GM21529 (cell line): ENCODE results near the gene SND1.

ENCODE experiments used
- ATAC-seq: cut with Tn5 transposase; IDR thresholded peaks from one replicate; pipeline ENCODE4 v1.9.1; 2021; ENCODE audit not compliant: unreplicated experiment

SND1 gene

DNA sequence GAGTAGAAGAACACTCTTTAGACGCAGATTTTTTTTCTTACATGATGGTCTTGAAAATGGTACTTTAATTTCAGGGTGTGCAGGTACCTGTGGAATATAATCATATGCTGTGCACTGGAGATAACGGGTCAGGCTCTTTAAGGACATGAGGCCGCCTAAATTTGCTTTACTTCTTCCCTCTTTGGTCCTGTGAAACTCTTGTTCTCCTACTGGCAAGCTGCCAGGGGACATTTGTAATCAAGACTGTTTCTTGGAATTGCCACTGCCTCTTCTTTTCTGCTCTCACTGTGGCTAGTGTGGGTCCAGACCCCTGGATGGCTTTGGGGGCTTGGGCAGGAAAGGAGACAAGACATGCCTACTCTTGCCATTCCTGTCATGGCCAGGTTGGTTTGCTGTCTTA is 146.0 kb downstream of the SND1 start:
- no peak for ATAC-seq

DNA sequence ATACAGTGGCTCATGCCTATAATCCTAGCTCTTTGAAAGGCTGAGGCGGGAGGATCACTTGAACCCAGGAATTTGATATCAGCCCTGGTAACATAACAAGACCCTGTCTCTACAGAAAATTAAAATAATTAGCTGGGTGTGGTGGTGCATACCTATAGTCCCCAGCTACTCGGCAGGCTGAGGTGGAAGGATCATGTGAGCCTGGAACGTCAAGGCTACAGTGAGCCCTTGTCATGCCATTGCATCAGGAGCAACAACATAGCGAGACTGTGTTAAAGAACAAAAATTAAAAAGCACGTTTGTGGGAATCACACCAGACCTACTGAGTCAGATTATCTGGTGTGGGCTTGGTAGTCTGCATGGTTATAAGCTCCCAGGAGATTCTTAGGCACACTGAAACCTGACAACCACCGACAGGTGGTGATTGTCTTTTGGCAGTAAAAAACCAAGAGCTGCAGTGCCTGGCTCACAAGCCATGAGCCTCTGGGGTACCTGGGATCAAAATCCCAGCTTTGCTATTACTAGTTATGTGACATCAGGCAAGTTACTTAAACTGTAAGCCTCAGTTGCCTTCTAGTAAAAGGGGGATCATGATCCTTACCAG is 146.9 kb downstream of the SND1 start:
- ATAC-seq = no peak

DNA sequence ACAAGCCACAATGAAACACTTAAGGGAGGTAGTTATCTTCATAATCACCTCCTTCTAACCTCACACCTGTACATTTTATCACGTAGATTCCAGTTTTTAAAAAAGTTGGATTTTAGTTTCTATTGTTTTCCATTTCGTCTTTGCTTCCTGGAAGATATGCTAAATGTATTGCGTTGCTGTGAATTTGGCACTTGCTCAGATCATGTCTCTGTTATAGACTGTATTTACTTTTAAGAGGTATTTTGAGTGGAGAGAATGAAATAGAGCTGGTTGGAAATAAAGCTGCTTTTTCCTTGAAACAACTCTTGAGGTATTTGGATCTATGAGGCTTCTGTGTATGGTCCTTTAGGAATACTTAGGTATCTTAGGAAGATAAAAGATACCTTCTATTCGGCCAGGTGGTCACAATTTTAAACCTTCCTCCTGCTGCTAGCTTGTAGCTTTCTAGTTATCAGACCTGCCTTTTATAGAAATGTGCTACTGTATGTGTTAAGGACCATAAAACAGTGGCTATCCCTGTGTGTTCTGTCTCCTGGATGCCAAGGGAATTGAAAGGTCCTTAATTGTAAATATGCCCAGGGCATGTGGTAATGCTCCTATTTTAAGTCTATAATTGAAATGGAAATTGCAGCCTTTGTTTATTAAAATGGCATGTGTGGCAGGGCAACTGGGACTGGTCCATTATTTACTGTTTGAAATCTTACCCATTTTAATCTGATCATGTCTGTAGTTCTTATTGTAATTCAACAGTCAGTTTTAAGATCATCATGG is 147.7 kb downstream of the SND1 start:
- no peak for ATAC-seq

DNA sequence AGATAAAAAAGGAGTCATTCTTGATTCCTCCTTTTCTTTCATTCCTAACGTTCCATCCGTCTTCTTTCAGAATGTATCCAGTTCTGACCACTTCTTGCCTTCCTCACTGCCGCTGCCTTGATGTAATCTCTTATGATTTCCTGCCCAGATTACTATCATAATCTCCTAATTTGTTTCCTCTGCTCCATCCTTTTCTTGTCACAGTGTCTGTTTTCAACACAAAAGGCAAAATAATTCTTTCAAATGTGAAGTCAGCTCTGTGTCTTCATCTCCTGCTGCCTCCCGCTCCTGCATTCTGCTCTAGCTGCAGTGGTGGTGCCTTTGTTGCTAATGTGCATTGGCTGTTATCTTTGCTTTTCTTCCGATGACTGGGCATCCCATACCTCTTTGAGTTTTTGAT is 150.9 kb downstream of the SND1 start:
- no peak for ATAC-seq

DNA sequence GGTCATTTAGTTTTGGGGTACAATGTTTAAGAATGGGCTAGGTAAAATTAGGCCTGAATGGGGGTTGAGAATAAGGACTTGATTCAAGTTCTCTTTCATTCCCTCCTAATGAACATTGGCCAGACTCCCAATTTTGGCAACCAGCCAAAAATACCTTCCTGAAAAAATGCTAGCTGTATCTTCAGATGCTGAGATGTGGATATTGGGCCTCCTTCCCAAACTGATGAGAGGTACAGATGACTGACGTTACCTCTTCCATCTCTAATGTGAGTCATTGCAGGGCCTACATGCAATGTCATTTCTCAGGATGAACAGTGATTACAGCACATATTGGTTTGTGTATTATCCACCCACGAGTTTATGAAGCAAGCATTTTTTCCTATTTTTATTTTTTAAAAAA is 151.6 kb downstream of the SND1 start:
- ATAC-seq = no peak

DNA sequence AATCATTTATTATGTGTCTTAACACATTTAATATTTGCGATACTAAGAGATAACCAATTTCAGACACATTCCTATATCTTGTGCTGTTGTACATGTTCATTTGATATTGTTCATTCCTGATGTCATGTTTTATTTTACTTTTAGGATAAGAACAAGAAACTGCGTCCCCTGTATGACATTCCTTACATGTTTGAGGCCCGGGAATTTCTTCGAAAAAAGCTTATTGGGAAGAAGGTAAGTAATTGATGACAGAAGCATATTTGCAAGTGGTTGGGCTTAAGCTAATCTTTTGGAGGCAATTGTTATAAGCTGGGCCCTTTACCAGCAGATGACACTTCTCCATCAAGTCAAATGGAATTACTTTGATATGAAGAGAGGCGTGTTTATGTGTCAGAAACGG is 155.3 kb downstream of the SND1 start:
- no peak for ATAC-seq

DNA sequence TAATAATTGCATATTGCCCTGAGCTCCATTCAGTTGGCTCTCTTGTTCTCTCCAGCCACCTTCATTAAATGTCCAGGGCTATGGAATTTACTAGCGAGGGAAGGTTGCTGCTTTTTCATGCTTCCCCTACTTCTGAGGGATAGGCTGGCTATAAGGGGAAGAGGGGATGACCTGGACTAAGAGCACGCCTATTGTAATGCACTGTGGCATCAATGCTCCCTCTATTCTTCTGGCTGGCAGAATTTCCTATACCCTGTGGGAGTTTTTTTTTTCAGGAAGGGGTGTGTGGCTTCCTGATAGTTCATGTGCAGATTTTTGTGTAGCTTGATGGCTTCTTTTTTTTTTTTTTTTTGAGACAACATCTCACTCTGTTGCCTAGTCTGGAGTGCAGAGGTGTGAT is 155.8 kb downstream of the SND1 start:
- no peak for ATAC-seq

DNA sequence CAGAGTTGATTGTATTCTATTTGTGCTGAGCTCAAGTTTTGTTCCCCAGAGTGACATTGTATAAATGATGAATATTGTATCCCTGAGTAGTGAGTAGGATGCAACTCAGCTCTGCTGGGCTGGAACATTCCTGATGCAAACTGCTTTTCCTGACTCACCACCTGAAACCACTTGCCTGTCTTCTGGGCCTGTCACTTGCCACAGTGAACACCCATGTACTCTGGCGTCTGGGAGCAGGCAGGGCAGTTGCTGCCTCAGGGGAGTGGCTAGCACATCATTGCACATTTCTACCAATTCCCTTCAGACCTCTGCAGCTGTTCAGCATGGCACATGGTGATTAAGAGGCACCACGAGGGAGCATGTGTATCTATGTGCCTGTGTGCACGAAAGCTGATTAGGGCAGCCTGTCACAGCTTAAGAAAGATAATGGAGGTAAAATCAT is 157.3 kb downstream of the SND1 start:
- ATAC-seq = no peak

DNA sequence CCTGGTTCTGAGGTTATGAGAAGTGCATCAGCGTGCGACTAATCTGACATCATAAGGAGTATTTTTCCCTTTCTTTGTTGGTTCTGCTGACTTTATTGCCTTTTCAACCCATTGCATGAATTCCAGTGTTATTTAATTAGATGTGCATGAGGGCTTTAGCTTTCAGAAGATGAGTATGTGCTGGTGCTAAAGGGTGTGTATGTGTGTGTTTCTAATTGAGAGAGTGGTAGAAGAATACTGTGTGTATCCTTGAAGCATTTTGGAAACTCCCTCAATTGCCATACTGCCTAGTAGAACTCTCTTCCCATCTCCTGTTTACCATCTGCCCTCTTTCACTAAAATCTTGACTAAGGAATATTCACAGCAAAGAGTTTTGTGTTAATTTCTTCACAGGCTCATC is 158.1 kb downstream of the SND1 start:
- ATAC-seq = no peak

DNA sequence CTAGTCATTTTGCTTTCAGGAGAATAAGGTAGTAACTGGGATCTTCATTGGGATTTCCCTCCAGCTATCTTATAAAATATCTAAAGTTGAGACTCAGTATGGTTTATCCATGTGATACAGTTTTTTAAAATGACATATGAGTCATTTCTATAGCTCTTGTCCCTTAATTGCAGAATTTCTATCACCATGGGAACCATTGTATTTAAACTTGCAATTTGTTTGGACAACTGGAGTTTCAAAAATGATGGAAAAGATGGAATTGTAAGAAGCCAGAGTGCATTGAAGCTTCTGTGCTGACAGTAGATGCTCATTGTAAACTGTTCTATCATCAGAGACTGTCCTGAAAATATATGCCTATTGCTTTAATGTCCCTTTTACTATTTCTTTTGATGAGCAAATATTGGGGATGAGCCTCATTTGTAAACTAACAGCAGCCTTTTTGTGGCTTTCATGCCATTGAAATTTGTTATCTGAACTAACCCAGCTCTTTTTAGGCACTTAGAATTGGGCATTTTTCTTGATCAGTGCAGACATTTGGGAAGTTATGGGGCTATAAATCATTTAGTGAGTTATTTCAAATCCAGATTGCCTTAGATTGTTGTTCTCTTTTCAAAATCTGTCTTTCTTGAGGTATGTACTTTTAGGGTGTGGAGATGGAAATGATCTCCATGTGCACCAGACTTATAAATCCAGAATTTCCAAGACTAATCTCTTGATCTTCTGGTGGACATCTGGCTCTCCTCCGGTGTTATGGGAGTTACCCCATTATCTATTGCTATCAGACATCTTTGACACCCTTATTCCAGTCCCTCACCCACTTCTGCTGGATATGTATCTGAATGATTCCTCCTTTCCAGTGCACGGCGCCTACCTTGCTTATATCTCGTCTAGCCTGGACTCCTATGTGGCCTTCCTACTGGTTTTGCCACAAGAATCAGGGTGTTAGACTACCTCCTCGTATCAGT is 159.0 kb downstream of the SND1 start:
- ATAC-seq = no peak

DNA sequence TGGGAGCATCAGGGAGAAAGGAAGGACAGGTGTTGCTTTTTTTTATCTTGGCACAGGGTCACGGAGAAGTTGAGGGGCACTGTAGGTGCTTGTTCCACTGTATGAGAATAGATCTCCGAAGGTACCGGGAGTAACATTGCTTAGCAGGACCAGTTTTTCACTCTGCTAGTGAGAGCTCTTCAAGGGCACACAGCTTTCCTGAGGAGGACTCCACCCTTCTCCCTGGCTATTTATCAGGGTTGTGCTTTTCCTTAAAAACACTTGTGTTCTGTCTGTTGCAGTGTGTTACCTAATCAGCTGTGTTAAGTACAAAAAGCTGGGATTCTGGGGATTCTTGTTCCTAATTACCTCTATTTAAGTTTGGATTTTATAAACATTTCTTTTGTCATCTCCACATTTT is 160.5 kb downstream of the SND1 start:
- no peak for ATAC-seq

DNA sequence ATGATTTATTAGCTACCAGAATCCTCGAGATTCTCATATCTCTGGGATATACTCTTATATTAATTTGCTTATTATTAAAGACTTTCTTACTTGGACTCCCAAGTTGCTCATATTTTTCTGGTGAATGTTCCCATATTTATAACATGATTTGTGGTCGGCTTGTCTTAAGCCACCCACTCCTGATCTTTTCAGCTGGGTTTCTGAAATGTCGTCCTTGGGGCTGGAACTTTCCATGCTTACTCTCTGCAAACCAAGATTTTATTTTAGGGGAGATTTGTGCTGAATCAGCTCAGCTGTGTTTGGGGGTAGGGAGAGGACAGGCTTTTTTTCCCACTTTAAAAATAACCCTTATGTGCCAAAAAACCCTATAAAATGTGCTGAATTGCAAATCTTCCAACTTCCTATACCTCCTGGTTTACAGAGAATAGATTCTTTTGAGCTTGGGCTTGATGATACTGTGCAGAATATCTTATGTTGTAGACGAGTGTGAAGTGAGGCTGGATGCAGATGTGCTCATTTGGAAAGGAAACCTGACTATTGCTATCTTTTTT is 162.1 kb downstream of the SND1 start:
- no peak for ATAC-seq

DNA sequence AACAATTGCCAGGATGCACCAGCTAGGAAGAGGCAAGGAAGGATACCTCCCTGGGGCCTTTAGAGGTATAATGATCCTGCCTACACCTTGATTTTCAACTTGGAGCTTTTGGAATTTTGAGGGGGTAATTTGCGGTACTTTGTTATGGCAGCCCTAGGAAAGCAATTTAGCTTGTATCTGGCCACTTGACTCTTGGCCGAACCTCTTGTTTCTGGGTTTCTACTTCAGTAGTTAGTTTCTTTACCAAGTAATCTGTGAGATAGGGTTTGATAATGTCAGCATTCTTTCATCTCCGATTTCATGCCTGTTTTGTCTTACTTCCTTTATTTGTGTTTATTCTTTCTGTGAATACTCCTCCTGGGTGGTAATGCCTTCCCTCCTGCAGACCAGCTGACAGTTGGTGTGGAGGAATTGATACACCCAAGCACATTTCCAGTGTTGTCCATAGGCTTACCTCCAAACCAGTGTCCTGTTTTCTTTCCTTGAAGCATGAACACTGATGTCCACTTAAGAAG is 163.7 kb downstream of the SND1 start:
- no peak for ATAC-seq

DNA sequence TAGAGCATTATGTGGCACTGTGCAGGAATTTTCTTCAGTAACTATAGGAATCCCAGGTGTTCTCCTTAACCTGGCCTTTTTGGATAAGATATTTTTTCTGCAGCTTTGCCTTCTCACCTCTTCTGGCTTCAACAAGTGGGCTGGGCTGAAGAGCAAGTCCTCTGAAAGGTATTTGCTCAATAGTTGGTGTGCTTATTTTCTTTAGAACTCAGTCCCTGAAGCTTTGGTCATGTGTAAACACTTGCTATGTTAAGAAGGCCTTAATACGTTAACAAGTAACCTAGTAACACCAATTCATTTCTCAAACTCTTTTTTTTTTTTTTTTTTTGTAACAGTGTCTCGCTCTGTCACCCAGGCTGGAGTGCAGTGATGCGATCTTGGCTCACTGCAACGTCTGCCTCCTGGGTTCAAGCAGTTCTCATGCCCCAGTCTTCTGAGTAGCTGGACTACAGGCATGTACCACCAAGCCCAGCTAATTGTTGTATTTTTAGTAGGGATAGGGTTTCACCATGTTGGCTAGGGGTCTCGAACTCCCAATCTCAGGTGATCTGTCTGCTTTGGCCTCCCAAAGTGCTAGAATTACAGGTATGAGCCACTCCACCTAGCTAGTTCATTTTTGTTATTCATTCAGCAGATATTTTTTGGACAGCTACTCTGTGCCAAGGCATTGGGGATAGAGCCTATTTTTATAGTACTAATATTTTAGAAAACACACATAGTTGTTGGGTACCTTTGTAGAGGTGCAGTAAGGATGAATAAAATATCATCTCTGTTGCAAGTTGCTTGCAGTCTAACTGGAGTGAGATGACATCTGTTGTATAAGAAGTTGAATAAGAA is 164.6 kb downstream of the SND1 start:
- ATAC-seq = no peak

DNA sequence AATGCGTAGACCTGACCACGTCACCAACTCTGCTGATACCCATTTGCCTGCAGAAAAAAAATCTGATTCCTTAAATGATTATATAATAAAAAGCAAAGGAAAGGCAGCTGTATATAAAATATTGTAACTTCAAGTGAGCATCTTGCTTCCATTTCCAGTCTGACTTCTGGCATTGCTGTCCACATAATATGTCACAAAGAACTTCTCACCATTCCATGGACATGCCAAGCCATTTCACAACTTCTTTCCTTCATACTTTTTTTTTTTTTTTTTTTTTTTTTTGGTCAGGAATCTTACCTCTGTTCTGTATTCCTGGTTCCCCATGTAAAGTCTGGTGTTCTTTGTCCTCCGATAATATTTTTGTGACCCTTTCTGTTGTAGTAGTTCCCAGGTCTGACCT is 165.5 kb downstream of the SND1 start:
- ATAC-seq = no peak

DNA sequence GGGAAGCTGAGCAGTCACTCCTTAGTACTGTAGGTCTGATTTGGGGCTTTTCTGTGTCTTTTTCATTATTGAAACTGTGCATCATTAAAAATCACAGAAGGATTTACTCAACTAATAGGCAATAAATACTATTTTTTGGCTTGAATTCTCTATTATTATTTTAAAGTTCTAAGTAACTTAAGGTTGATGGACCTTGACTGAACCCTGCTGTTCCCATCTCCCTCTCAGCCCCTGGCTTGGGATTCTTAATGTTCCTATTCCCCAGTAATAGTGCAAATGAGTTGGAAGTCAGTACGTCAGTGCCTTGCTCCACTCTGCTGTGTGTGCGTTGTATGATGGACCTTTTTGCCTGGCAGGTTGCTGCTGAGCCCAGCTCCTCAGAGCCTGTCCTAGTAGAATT is 166.3 kb downstream of the SND1 start:
- ATAC-seq = no peak

DNA sequence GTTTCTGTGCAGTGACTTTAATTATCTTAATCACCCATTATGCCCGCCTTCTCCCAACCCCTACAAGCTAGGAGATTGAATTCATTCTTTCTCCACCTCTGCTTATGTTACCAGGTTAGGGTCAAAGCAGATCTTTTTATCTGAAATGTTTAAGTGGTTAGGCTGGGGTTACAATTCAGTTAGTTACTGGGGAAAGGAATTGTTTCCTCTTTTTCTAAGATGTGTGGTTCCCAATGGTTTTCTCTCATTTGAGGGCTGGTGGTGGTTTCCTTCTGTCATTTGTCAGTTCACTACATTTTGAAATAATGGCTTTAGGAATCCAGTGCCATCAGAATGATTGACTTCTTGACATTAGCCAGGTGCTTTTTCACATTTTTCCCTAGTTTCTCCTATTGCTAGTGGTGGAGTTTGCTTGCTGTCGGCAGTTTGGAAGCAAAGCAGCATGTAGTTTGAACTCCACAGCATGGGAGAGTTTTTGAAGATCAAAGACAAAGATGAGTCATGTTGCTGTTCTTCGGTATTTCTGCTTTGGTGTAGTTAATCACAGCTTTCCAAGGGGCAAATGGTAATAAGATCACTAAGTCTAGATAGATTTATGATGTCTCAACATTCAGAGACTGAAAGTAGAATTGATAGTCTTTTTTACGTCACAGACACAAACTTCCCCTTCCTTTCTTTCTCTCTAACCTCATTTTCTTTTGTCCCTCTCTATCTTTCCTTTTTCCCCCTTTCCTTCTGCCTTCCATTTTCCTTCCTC is 168.2 kb downstream of the SND1 start:
- peak; percentile 43 for ATAC-seq

DNA sequence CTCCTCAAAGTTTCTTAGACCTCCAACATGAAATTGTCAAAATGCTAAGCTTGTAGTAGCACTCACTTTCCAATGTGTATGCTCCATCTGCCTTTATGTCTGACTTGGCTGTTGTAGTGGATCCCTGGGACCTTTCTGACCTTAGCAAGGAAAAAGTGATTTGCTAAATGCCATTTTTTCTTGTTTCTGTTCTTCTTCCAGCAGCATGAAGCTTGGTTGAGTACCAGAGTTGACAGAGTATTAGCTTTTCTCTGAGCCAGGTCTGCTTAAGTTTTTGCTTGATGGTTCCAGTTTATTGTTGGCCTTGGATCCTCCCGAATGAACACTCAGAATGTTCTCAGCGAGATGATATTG is 168.7 kb downstream of the SND1 start:
- ATAC-seq = peak; percentile 11

DNA sequence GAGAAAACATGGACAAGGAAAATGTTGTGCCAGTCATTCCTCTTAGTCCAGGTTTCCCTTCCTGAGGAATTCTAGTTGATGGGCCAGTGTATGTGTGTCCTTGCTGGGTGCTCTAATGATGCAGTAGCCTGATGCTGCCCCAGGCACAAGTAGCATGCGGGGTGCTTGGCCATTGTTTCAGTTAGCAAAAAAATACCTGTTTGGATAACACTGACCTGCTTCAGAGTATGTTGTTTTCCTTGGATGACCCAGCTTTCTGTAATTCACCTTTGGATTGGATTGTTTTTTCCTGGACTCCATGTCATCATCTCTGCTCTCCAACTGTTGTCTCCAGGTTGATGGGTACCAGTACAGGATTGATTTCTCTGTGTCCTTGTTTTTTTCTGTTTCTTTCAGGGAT is 169.2 kb downstream of the SND1 start:
- no peak for ATAC-seq
